Epithelial cell of proximal tubule (primary cell): ENCODE measurements around the gene PDXP. TPM values are rescaled to one million over a fixed set of nuclear protein-coding genes. Genes with fewer than 3 reads are reported as not detected.
A peak's percentile ranks its signal among the peaks of the same experiment; 100 is the strongest.

Experiments used
- DNase-seq: peaks from one replicate; pipeline ENCODE4 v3.0.0-alpha.2; 2011; ENCODE audit warnings: low read depth
- H3K4me3 ChIP-seq: 2 replicates; pipeline ENCODE4 v1.5.1; 2011; ENCODE audit warnings: low read depth, mild to moderate bottlenecking, low read length
- total RNA-seq: library from RNA; depleted of rRNA; stranded (reverse); fragments of >200 nt; gene quantifications from 2 replicates; pipeline ENCODE4 v1.2.3, GENCODE V29; 2015
- TF ChIP-seq, protein P1 (sequence below): conservative IDR thresholded peaks from 2 replicates; pipeline ENCODE4 v1.5.1; 2012; ENCODE audit warnings: low read depth, mild to moderate bottlenecking, low read length

The PDXP gene
- total RNA-seq, 1 donor from 2014 or later: 21.0 TPM

DNA sequence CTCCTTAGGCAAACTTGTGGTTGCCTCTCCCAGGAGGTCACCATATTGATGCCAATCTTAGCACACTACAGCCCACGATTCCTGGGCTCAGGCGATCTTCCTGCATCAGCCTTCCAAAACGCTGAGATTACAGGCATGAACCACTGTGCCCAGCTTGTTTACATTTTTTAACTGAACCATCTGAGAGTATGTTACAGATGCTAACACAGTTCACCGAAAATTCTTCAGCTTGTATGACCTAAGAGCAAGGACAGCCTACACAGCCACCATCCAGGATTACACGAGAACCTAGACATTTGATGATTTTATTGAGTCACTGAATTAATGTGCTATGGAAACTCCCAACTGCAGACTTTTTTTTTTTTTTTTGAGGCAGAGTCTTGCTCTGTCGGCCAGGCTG, 11.1 kb downstream of the PDXP start:
- DNase-seq: no peak
- TF ChIP-seq, protein P1, sequence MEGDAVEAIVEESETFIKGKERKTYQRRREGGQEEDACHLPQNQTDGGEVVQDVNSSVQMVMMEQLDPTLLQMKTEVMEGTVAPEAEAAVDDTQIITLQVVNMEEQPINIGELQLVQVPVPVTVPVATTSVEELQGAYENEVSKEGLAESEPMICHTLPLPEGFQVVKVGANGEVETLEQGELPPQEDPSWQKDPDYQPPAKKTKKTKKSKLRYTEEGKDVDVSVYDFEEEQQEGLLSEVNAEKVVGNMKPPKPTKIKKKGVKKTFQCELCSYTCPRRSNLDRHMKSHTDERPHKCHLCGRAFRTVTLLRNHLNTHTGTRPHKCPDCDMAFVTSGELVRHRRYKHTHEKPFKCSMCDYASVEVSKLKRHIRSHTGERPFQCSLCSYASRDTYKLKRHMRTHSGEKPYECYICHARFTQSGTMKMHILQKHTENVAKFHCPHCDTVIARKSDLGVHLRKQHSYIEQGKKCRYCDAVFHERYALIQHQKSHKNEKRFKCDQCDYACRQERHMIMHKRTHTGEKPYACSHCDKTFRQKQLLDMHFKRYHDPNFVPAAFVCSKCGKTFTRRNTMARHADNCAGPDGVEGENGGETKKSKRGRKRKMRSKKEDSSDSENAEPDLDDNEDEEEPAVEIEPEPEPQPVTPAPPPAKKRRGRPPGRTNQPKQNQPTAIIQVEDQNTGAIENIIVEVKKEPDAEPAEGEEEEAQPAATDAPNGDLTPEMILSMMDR: no peak
- no peak overlapping the region for H3K4me3 ChIP-seq

DNA sequence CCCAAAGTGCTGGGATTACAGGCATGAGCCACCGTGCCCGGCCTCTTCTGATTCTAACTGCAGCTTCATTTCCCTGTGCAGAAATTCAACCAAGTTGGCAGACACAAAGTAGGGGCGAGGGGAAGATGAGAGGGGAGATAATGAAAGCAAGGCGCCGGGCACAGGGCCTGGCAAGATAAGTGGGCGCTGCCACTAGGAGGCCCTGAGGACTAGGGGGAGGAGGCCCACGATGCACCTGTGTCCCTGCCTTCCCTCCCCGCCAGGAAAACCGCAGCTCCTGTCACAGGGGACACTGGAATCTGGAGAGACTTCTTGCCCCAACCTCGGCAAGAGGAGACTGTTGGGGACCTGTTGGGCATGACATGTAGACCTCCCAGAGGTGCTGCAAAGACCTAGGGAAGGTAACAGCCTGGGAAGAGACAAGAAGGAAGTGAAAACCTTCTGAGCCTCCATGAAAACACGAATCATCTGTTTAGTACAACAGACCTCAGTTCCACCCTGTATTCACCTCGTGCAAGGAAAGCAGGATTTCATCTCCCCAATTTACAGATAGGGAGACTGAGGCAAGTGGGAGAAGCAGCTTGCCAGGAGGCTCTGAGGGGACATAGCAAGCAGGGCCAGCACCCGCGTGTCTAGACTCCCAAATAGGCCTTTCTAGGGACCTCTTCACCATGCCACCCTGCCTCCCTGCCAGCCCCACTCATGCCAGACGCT, 13.8 kb downstream of the PDXP start:
- DNase-seq: no peak
- no peak overlapping the region for H3K4me3 ChIP-seq
- TF ChIP-seq, protein P1: no peak

DNA sequence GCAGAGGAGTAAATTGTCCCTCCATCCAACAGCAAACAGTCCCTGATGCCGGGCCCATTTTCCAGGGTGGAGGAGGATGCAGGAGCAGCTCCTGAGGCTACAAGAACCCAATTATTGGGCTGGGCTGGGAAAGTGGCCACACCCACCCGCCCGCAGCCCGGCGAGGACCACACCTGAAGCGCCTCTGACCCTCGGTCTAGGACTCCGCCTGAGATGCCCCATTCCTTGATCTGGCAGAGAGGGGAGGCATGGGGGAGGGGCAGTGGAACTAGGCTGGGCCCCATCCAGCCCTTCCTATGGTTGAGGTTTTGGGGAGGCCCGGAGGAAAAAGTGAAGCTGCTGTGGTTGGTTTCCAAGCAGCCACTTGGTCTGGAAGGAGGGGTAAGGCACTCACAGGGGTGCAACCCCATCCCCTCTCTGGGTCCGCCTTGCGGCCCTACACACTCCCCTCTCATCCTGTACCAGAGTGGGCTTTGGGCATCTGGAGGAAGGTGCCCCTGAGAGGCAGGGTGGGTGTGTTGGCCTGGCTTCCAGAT, 14.5 kb downstream of the PDXP start:
- TF ChIP-seq, protein P1: no peak
- no peak overlapping the region for H3K4me3 ChIP-seq
- no peak for DNase-seq

DNA sequence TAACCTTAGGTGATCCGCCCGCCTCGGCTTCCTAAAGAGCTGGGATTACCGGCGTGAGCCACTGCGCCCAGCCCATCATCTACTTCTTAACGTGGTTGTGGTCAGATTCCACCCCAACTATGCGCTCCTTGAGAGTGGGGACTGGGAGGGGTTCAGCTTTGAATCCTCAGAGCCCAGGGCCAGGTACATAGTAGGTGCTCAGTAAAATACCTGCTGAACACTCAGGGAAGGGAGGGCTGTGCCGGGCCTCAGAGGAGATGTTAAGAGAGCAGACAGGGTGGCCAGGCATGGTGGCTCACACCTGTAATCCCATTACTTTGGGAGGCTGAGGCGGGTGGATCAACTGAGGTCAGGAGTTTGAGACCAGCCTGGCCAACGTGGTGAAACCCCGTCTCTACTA, 15.7 kb downstream of the PDXP start:
- no peak overlapping the region for H3K4me3 ChIP-seq
- TF ChIP-seq, protein P1: no peak
- no peak for DNase-seq

DNA sequence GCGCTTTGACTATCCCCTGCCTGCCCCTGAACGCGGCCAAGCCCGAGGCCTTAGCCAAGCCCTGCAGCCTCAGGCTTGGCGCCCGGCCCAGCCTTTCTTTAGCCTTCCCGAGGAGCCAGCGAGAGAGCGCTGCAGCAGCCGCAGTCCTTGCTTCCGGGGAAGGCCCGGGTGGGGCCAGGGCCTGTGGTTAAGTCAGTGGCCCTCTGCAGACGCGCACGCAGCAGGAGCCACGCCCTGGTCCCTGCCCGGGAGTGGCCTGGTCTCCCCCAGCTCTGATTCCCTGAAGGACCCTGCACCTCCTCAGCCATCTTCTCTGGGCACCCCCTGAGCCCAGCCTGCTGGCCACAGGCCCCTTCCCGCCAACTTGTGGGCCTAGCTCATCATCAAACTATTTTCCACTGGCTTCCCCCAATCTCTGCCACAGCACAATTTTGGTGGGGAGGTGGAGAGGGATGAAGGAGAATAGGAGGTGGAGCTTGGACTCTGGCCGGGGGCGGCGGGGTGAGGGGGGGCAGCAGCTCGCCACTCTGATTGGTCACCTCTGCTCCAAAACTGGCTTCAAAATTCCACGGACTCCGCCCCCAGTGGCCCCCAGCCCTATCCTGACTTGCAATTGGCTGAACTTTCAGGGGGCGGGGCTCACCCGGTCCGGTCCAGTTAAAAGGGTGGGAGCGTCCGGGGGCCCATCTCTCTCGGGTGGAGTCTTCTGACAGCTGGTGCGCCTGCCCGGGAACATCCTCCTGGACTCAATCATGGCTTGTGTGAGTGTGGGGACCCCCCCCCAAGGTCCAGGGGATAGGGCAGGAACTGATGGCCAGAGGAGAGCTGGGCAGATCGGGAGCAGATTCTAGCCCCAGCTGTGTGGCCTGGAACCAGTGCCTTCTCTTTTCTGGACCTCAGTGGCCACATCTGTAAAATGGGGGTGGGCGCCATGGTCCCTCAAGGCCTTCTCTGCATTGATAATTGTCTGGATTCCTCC, 16.7 kb downstream of the PDXP start, which contains the start of gene LGALS1:
Gene LGALS1 (plus strand): TSS at position 686 of the 979 bp plus-strand sequence. CDS start 67 bp downstream, at position 753.
- peak within 1 kb of the TSS; percentile 75 for H3K4me3 ChIP-seq
- no peak for DNase-seq
- TF ChIP-seq, protein P1: no peak

DNA sequence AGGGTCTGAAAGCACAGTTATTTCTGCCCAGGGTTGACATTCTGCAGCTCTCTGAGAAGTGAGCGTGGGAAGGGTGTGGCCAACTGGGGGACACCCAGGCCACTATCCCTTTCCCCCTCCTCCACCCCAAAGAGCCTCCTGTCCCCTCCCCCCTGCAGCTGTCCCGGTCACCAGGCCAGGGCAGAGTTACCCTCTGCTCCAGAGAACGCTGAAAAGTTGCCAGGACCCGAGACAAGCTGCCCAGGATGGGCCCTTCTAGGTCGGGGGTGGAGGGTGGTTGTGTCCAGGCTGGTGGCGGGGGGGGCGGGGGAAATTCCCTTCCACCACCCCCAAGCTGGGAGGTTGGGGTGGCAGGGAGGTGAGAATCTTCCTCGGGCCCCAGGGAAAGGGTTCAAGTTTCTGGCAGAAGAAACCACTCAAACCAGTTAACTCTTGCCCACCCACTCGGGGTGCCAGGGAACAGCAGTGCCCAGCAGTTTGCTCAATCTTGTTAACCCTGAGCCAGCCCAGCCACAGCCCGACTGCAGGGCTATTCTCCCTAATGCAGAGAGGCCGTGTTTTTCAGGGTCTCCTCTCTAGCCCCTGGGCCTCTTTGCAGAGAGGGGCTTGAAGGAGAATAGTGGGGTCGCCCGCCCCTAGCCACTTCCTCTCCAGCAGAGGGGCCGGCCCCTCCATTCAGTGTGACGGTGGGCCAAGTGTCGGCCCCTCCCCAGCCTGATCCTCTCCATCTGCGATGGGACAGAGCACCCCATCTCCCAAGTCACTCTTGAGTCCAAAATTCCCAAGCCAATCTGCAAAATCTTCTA, 17.6 kb downstream of the PDXP start:
- TF ChIP-seq, protein P1: no peak
- H3K4me3 ChIP-seq: peak overlapping the region; percentile 75
- DNase-seq: no peak
